ENCODE results near the gene CCDC40. TPM values are rescaled to one million over a fixed set of nuclear protein-coding genes. Genes with fewer than 3 reads are reported as not detected.

The CCDC40 gene
- total RNA-seq, 1 donor from 2014 or later = not detected

- intact Hi-C loops (cut with micrococcal nuclease) = no loop called here
Observed at GRCh38 chr17:80129006-80129565, 92.6 kb downstream of the CCDC40 start.

DNA sequence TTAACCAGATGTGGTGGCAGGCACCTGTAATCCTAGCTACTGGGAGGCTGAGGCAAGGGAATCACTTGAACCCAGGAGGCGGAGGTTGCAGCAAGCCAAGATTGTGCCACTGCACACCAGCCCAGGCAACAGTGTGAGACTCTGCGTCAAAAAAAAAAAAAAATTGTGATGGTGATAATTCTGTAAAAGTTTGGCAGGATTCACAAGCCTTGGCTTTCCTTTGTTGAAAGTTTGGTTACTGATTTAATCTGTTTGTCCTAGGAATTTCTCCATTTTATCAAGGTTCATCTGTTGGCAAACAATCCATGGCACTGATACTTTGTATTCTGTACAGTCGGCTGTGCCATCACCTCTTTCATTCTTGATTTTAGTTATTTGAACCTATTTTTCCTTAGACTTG lies 94.5 kb downstream of the CCDC40 start:
- intact Hi-C loops (cut with micrococcal nuclease) = no loop called here

DNA sequence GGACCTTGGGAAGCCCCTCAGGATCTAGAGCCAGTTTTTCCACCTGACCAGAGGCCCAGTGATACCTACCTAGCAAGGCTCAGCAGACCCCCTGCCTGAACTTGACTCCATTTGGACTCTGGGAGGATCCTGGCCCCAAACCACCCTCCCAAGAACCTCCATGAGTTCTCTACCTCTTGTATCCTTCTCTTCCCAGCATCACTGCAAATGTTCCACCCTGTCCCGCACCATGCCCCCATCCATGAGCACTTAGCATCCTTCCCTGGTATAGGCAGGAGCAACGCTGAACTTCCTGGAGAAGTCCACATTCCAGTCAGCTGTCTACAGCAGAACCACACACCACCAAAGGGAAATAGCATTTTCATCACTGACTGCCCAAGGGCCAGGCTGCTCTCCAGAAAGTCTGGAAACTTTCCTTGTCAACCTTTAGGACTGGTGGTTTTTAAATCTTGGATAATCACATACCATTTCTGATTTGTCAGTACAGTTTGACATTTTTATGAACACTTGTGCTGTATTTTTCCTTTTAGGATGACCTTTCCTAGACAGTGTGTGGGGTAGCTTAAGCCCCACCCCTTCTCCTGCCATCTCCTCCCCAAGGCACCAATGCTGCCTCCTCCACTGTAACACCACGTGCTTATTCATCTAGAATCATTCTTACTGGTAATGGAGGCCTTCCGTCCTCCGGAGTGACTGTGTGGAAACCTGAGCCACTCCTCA lies 96.6 kb downstream of the CCDC40 start:
- intact Hi-C loops (cut with micrococcal nuclease) = no loop called here

DNA sequence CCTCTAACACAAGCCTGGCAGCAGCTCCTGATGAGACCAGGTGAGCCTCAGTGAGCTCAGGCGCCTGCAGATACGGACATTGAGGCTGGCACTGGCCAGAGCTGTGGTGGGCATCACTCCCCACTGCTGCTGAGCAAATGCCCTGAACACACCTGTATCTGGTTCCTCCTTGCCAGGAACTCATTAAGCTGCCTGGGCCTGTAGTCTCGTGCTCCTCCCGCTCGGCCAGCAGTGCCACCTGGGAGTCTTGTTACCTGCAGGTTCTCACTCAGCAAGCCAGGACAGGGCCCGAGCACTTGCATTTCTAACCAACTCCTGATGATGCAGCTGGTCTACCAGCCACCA lies 97.2 kb downstream of the CCDC40 start:
- intact Hi-C loops (cut with micrococcal nuclease) = no loop called here

DNA sequence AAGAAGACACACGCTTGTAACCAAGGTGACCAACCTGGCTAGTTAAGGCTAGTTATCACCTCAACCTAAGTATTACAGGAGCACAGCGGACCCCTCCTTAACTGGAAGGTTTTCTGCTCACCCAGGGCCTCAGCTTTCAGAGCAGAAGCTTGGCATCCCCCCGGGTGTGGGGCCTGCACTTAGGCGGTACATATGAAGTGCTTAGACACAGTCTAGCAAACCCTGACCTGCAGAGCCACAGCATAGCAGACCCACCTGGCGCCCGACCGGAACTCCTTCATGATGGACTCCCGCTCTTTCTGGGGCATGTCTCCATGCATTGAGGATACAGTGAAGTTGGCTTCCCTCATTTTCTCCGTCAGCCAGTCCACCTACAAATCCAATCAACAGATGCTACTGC lies 100.7 kb downstream of the CCDC40 start:
- intact Hi-C loops (cut with micrococcal nuclease) = no loop called here

DNA sequence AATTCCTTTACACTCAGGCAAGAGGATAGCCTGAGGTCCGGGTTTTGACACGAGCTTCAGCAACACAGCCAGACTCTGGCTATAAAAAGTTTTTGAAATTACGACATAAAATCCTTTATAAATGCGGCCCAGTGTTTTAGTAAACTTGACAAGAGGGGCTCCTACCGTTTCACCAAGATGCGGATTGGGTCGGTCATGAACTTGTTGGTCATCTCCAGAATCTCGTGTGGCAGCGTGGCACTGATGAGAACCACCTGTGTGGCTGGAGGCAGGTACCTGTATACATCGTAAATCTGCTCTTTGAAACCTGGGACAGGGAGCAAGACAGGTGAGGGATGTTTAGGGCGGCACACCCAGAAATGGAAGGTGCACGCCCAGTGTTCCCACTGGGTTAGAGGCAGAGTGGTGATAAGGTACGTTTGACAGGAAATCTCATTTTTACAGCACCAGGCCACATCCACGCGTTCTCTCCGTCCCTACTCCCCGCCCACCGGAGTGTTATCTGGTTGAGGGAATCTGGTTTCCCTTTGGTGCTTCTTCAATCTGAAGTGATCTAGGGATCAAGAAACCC lies 102.5 kb downstream of the CCDC40 start:
- intact Hi-C loops (cut with micrococcal nuclease) = no loop called here

- intact Hi-C loops (cut with micrococcal nuclease) = no loop called here
Observed at GRCh38 chr17:80141463-80142165, 105.2 kb downstream of the CCDC40 start.

- intact Hi-C loops (cut with micrococcal nuclease) = no loop called here
Observed at GRCh38 chr17:80142929-80143328, 106.5 kb downstream of the CCDC40 start.

GRCh38 chr17:80145076-80146075 lies 108.9 kb downstream of the CCDC40 start:
- intact Hi-C loops (cut with micrococcal nuclease) = no loop called here

DNA sequence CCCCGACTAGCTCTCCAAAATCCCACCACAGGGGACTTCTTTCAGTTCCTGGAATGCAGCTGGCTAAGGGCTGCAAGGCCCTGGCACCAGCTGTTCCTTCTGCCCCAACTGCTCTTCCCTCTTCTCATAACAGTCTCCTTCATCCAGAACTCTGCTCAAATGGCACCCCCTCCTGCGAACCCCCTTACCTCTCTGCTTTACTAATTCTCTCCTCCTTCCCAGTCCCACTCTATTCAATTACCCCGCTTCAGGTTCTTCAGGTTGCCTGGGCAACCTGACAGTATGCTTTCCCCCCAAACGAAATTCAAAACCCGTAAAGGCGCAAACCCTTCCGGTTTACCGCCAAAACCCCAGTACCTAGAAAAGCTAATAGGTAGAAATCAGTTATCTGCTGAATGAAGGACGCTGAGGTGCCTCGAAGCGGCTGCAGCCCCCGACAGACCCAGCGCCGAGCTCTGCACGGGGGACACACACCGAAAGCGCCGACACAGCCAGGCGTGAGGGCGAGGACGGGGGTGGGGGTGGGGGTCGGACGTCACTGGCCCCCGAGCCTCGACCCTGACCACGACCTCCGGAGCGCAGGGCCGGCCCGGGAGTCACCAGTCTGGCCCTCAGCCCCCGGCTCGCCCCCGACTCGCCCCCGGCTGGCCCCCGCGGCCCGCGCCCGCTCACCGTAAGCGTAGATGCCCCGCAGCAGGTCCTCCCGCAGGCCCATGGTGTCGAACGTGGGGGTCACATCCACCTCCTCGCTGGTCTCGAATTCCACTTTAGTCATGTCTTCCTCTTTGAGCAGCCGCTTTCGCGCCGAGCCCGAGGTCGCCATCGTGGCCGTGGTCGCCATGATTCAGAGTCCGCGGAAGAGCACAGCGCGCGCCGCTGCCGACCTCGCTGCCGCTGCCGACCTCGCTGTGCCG lies 109.9 kb downstream of the CCDC40 start:
- intact Hi-C loops (cut with micrococcal nuclease) = loop anchor here (1.0 kb wide), 4 partner anchors 45 to 269 kb away; partner anchors contain the start of genes ENDOV and GAA

GRCh38 chr17:80147035-80147822 lies 110.8 kb downstream of the CCDC40 start, which contains the start of gene EIF4A3:
Gene EIF4A3, minus strand, starts transcription at chr17:80147128. Its CDS starts 167 bp downstream, at chr17:80146961.
- intact Hi-C loops (cut with micrococcal nuclease) = loop anchor here (1.0 kb wide), 4 partner anchors 46 to 268 kb away; partner anchors contain the start of genes ENDOV and GAA

Other genes starting within 250 kb of the CCDC40 start
- gene CBX8, start 239.6 kb upstream of the CCDC40 start, total RNA-seq = 8.5 and 8.8 TPM in 2 replicates
- gene CBX4, start 197.2 kb upstream of the CCDC40 start, total RNA-seq = 30.1 and 30.9 TPM in 2 replicates
- gene TBC1D16, start 770 bp upstream of the CCDC40 start, total RNA-seq = 0.52 and 0.80 TPM in 2 replicates
- gene GAA, start 64.9 kb downstream of the CCDC40 start, total RNA-seq = 15.1 and 17.7 TPM in 2 replicates
- 143 and 150 TPM in 2 replicates for gene EIF4A3, start 110.5 kb downstream of the CCDC40 start, total RNA-seq
- gene CARD14, start 133.4 kb downstream of the CCDC40 start, total RNA-seq = not detected in 2 replicates
- 29.0 and 33.5 TPM in 2 replicates for gene SGSH, start 183.7 kb downstream of the CCDC40 start, total RNA-seq
- gene SLC26A11, start 183.8 kb downstream of the CCDC40 start, total RNA-seq = 8.3 and 10.2 TPM in 2 replicates
- 605 and 621 TPM in 2 replicates for gene RNF213, start 224.2 kb downstream of the CCDC40 start, total RNA-seq

All from T-helper 2 cell treated with Interferon-gamma antibody and Interleukin-4, amounts not matched to agents 100 ng/mL and 5 ng/mL, for 36 hours (primary cell).